Activated gamma-delta T cell (primary cell): ENCODE measurements around the gene HTR1D.
"Not testable (repeated sequence)": the region's sequence is repeated elsewhere in the genome, so short reads cannot be mapped to it uniquely, and the experiment has no call there.

Experiments
- DNase-seq: peaks from one replicate; lab custom pipeline; 2025; lab: John Stamatoyannopoulos, UW

HTR1D gene

GRCh38 chr1:23216771-23217420 is 406 bp downstream of the HTR1D start:
- peak; percentile 29 for DNase-seq

- DNase-seq: no peak
These were observed 1.4 kb downstream of the HTR1D start for GRCh38 chr1:23215751-23216449.

- no peak for DNase-seq
These were observed 2.0 kb downstream of the HTR1D start for GRCh38 chr1:23215291-23215690.

GRCh38 chr1:23214640-23215039 is 2.7 kb downstream of the HTR1D start:
- no peak for DNase-seq

GRCh38 chr1:23211955-23212354 is 5.3 kb downstream of the HTR1D start:
- DNase-seq: no peak

GRCh38 chr1:23210963-23211362 is 6.3 kb downstream of the HTR1D start:
- DNase-seq: no peak

- no peak for DNase-seq
These were observed 6.9 kb downstream of the HTR1D start for GRCh38 chr1:23210351-23210785.

- DNase-seq: no peak
These were observed 7.5 kb downstream of the HTR1D start for GRCh38 chr1:23209770-23210169.

- no peak for DNase-seq
These were observed 8.8 kb downstream of the HTR1D start for GRCh38 chr1:23208527-23208926.

- DNase-seq: not testable (repeated sequence)
These were observed 9.6 kb downstream of the HTR1D start for GRCh38 chr1:23207733-23208132.

GRCh38 chr1:23202263-23202749 is 15.0 kb downstream of the HTR1D start:
- DNase-seq: no peak

GRCh38 chr1:23200883-23201282 is 16.4 kb downstream of the HTR1D start:
- no peak for DNase-seq

- no peak for DNase-seq
These were observed 18.9 kb downstream of the HTR1D start for GRCh38 chr1:23198373-23198772.

- DNase-seq: no peak
These were observed 20.5 kb downstream of the HTR1D start for GRCh38 chr1:23196627-23197328.

- DNase-seq: no peak
These were observed 22.9 kb downstream of the HTR1D start for GRCh38 chr1:23194119-23194984.

- no peak for DNase-seq
These were observed 23.7 kb downstream of the HTR1D start for GRCh38 chr1:23193391-23194118.

GRCh38 chr1:23191199-23191598 is 26.1 kb downstream of the HTR1D start:
- DNase-seq: no peak

- DNase-seq: not testable (repeated sequence)
These were observed 28.3 kb downstream of the HTR1D start for GRCh38 chr1:23188936-23189452.

GRCh38 chr1:23188434-23188884 is 28.8 kb downstream of the HTR1D start:
- no peak for DNase-seq

- no peak for DNase-seq
These were observed 29.7 kb downstream of the HTR1D start for GRCh38 chr1:23187637-23188036.

GRCh38 chr1:23185381-23185780 is 31.9 kb downstream of the HTR1D start:
- DNase-seq: no peak
